GM18505 (cell line): Measurements from ENCODE around the gene SBNO2.

Experiments used
- ATAC-seq: cut with Tn5 transposase; IDR thresholded peaks from one replicate; pipeline ENCODE4 v1.9.1; 2021; ENCODE audit not compliant: unreplicated experiment
- POLR2A ChIP-seq: IDR thresholded peaks from 4 replicates; pipeline ENCODE4 v1.6.1; 2011; ENCODE audit warnings: borderline replicate concordance; ENCODE audit not compliant: insufficient read depth, insufficient read length; ENCODE audit errors: extremely low read depth

Gene SBNO2

GRCh38 chr19:1066251-1066747 is 107.8 kb downstream of the SBNO2 start:
- no peak for TF ChIP-seq POLR2A
- no peak for ATAC-seq

- TF ChIP-seq POLR2A, result no peak
- ATAC-seq, result no peak
These were observed 108.4 kb downstream of the SBNO2 start for GRCh38 chr19:1065606-1066109.

GRCh38 chr19:1064661-1065605 is 109.1 kb downstream of the SBNO2 start:
- no peak for TF ChIP-seq POLR2A
- no peak for ATAC-seq

GRCh38 chr19:1063909-1064660 is 110.0 kb downstream of the SBNO2 start:
- ATAC-seq, result no peak

GRCh38 chr19:1063030-1063908 is 110.8 kb downstream of the SBNO2 start:
- ATAC-seq, result no peak
- TF ChIP-seq POLR2A, result no peak

More at GRCh38 chr19:1063909-1064660, 110.0 kb downstream of the SBNO2 start:
- TF ChIP-seq POLR2A, result no peak

GRCh38 chr19:1062387-1063029 is 111.6 kb downstream of the SBNO2 start:
- no peak for TF ChIP-seq POLR2A
- no peak for ATAC-seq

GRCh38 chr19:1061987-1062386 is 112.1 kb downstream of the SBNO2 start:
- no peak for TF ChIP-seq POLR2A
- no peak for ATAC-seq

GRCh38 chr19:1060689-1061088 is 113.4 kb downstream of the SBNO2 start:
- TF ChIP-seq POLR2A, result no peak
- no peak for ATAC-seq

GRCh38 chr19:1058112-1058511 is 116.0 kb downstream of the SBNO2 start:
- no peak for ATAC-seq
- no peak for TF ChIP-seq POLR2A
